Panc1 (cell line): ENCODE results near the gene CMIP.

Experiments
- TF ChIP-seq, protein P1 (sequence below): fragments of 450-650 bp; IDR thresholded peaks from 2 replicates; pipeline ENCODE4 v1.5.1; 2017; ENCODE audit warnings: mild to moderate bottlenecking
- TF ChIP-seq, protein P2 (sequence below), 2 experiments: IDR thresholded peaks; 2 replicates each; pipeline ENCODE4 v1.6.1; 2011 to 2012; ENCODE audit warnings: low read depth in 2 of 2, control low read depth in 1 of 2, low read length in 1 of 2, mild to moderate bottlenecking in 1 of 2, moderate library complexity in 1 of 2; ENCODE audit not compliant: insufficient read depth in 1 of 2

DNA sequence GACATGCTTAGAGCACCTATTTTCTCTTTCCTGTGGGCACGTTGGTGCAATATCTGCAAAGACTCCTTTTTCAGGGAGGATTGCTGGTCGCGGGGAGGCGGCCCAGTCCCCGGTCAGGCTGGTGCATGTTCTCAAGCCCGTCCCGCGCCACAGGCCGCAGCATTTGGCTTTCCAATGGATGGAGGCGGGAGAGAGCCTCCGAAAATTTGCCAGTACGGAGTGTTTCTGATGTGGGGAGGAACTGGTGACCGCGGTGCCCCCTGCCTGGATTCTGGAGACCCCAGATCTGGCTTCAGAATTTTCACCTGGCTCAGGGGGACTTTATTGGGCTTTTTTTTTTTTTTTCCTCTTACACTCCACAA lies 2.3 kb downstream of the CMIP start:
- TF ChIP-seq, protein P1, sequence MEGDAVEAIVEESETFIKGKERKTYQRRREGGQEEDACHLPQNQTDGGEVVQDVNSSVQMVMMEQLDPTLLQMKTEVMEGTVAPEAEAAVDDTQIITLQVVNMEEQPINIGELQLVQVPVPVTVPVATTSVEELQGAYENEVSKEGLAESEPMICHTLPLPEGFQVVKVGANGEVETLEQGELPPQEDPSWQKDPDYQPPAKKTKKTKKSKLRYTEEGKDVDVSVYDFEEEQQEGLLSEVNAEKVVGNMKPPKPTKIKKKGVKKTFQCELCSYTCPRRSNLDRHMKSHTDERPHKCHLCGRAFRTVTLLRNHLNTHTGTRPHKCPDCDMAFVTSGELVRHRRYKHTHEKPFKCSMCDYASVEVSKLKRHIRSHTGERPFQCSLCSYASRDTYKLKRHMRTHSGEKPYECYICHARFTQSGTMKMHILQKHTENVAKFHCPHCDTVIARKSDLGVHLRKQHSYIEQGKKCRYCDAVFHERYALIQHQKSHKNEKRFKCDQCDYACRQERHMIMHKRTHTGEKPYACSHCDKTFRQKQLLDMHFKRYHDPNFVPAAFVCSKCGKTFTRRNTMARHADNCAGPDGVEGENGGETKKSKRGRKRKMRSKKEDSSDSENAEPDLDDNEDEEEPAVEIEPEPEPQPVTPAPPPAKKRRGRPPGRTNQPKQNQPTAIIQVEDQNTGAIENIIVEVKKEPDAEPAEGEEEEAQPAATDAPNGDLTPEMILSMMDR, result no peak
- TF ChIP-seq, protein P2, sequence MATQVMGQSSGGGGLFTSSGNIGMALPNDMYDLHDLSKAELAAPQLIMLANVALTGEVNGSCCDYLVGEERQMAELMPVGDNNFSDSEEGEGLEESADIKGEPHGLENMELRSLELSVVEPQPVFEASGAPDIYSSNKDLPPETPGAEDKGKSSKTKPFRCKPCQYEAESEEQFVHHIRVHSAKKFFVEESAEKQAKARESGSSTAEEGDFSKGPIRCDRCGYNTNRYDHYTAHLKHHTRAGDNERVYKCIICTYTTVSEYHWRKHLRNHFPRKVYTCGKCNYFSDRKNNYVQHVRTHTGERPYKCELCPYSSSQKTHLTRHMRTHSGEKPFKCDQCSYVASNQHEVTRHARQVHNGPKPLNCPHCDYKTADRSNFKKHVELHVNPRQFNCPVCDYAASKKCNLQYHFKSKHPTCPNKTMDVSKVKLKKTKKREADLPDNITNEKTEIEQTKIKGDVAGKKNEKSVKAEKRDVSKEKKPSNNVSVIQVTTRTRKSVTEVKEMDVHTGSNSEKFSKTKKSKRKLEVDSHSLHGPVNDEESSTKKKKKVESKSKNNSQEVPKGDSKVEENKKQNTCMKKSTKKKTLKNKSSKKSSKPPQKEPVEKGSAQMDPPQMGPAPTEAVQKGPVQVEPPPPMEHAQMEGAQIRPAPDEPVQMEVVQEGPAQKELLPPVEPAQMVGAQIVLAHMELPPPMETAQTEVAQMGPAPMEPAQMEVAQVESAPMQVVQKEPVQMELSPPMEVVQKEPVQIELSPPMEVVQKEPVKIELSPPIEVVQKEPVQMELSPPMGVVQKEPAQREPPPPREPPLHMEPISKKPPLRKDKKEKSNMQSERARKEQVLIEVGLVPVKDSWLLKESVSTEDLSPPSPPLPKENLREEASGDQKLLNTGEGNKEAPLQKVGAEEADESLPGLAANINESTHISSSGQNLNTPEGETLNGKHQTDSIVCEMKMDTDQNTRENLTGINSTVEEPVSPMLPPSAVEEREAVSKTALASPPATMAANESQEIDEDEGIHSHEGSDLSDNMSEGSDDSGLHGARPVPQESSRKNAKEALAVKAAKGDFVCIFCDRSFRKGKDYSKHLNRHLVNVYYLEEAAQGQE (IDR thresholded peaks at IDR 0.05; ENCODE audit: insufficient read depth in 1 of 2, low read depth in 2 of 2, low read length in 1 of 2), result no peak
